ENCODE data around the gene MGP. TPM values are rescaled to one million over a fixed set of nuclear protein-coding genes. Genes with fewer than 3 reads are reported as not detected.

Gene MGP
- total RNA-seq, 1 experiment from 2014 or later = 4.8 TPM

DNA sequence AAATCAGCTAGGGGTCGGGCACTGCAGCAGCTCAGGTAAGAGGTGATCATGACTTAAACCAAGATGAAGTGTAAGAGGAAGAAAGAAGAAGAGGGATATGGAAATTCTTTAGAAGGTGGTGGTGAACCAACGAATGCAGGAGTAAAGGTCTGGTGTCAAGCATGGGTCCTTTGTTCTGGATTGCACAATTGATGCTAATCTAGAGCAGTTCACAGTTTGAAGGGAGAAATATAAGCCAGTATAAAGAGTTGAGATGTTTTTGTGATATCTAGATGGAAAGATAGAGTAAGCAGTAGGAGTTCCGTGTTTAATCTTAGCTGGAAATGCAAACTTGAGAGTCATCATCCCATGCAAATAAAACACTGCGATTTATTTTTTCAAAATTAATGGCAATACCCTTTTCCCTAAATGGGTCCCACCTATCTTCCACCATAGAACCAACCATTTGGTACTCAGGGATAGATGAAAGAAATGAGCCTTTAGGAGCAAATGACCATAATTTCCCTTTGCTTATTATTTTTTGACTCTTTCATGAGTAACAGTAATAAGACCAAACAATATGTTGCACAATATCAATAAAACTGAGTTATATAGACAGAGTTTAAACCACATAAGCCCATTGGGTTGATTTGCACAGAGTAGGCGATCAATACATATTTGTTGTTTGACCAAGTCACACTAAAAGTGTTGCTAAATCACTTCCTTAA is 15.0 kb upstream of the MGP start:
- H3K27me3 Mint-ChIP-seq (ENCODE audit: insufficient read depth, unreplicated experiment) = no peaks in the 10 kb centered on the region
- no peak overlapping the region for H3K27ac Mint-ChIP-seq (ENCODE audit: low read depth, unreplicated experiment)
- POLR2A ChIA-PET = interaction anchor here (0.7 kb wide), 1 partner anchor 97 kb away, joined by 3 read pairs; no protein-coding TSS in a partner anchor
- no peak overlapping the region for H3K4me3 Mint-ChIP-seq (ENCODE audit: unreplicated experiment)
- peaks cover 26% of the 10 kb centered on the region for H3K4me1 Mint-ChIP-seq (ENCODE audit: insufficient read depth, unreplicated experiment)
- intact Hi-C loops (cut with micrococcal nuclease) = no loop called here
- H3K9me3 Mint-ChIP-seq (ENCODE audit: unreplicated experiment) = no peaks in the 10 kb centered on the region
- CTCF ChIA-PET = interaction anchor here (1.3 kb wide), 1 partner anchor 12 kb away, joined by 3 read pairs; no protein-coding TSS in a partner anchor
- DNase-seq (ENCODE audit: unreplicated experiment) = no peak
- no peaks in the 10 kb centered on the region for H3K36me3 Mint-ChIP-seq (ENCODE audit: insufficient read depth, unreplicated experiment)
- no TSS peak for BruUV-seq (replicated peaks)
- TF ChIP-seq, protein P1, sequence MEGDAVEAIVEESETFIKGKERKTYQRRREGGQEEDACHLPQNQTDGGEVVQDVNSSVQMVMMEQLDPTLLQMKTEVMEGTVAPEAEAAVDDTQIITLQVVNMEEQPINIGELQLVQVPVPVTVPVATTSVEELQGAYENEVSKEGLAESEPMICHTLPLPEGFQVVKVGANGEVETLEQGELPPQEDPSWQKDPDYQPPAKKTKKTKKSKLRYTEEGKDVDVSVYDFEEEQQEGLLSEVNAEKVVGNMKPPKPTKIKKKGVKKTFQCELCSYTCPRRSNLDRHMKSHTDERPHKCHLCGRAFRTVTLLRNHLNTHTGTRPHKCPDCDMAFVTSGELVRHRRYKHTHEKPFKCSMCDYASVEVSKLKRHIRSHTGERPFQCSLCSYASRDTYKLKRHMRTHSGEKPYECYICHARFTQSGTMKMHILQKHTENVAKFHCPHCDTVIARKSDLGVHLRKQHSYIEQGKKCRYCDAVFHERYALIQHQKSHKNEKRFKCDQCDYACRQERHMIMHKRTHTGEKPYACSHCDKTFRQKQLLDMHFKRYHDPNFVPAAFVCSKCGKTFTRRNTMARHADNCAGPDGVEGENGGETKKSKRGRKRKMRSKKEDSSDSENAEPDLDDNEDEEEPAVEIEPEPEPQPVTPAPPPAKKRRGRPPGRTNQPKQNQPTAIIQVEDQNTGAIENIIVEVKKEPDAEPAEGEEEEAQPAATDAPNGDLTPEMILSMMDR (IDR thresholded peaks at IDR 0.05; ENCODE audit: unreplicated experiment) = no peak

DNA sequence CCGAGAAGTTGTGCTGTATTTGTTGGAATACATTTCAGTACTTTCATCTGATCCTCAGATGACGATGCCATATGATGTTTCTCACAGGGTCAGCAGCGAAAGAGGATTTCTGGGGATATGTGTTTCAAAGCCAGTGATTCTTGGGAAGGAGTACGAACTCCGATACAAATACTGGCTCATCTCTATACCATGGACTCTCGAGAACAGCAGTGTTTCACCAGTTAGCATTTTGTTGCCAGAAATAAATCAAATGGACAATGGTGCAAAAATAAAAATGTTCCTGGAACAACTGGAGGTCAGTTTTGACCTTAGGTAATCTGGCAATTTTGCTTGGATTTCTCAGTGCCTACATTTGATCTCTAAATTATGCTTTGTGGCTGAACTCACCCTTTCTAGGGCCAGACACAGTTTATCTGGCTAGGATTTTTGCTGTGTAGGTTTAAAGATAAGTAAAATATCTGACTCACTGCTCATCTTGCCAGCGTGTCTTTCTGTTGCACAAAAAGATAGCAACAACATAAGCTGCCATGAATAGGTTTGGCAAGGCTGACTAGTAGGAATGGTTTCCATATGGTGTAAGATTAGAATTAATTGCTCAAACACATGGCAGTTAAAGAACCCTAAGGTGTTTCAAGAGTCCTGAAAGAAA is 11.0 kb upstream of the MGP start:
- TF ChIP-seq, protein P1 (IDR thresholded peaks at IDR 0.05; ENCODE audit: unreplicated experiment) = no peak
- H3K27me3 Mint-ChIP-seq (ENCODE audit: insufficient read depth, unreplicated experiment) = no peaks in the 10 kb centered on the region
- H3K36me3 Mint-ChIP-seq (ENCODE audit: insufficient read depth, unreplicated experiment) = no peaks in the 10 kb centered on the region
- CTCF ChIA-PET = no interaction called here
- no TSS peak for BruUV-seq (replicated peaks)
- no peak overlapping the region for H3K4me3 Mint-ChIP-seq (ENCODE audit: unreplicated experiment)
- peak overlapping the region; percentile 75 for H3K27ac Mint-ChIP-seq (ENCODE audit: low read depth, unreplicated experiment)
- DNase-seq (ENCODE audit: unreplicated experiment) = peak; percentile 59
- POLR2A ChIA-PET = interaction anchor here (0.7 to 1.4 kb wide), 5 partner anchors 12 to 94 kb away, joined by 3 to 4 read pairs (median 3); no protein-coding TSS in a partner anchor
- no peaks in the 10 kb centered on the region for H3K9me3 Mint-ChIP-seq (ENCODE audit: unreplicated experiment)
- peaks cover 8% of the 10 kb centered on the region for H3K4me1 Mint-ChIP-seq (ENCODE audit: insufficient read depth, unreplicated experiment)
- intact Hi-C loops (cut with micrococcal nuclease) = no loop called here

DNA sequence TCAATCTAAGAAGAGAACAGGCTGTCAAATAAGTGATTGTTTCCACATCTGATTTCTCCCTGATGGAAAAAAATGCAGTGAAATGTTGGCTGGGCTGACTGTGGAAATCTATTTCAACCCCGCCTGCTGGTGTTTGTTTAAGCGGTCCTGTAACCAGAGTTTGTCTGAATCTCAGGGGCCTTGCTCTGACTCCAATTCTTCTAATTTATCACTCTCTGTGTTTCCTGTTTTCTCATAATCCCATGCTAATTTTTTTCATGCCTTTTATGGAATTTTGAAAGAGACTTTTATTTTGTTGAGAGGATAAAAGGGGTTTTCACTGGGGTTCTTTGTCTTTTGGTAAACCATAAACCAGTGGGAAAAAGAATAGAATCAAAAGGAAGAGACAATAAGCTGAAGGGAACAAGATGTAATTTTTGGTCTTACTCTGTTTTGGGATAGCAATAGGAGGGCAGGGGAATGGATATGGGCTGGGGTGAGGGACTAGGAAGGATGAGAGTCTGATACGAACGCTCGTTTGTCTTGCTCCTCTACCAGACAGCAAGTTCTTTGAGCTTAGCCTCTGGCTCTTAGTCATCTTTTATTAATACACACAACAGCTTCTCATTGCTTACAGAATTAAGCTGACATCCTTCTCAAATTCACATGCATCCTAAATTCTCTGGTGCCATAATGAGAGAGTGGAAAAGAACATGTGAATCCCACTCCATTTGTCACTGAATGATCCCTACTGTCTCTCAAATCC is 8.0 kb upstream of the MGP start:
- no peak overlapping the region for H3K27ac Mint-ChIP-seq (ENCODE audit: low read depth, unreplicated experiment)
- DNase-seq (ENCODE audit: unreplicated experiment) = no peak
- H3K4me1 Mint-ChIP-seq (ENCODE audit: insufficient read depth, unreplicated experiment) = peaks cover 8% of the 10 kb centered on the region
- H3K4me3 Mint-ChIP-seq (ENCODE audit: unreplicated experiment) = no peak overlapping the region
- intact Hi-C loops (cut with micrococcal nuclease) = no loop called here
- H3K27me3 Mint-ChIP-seq (ENCODE audit: insufficient read depth, unreplicated experiment) = peaks cover 1% of the 10 kb centered on the region
- ChIA-PET CTCF (interaction anchor here (0.6 to 1.8 kb wide), 4 partner anchors 46 to 107 kb away, joined by 3 to 10 read pairs (median 4); no protein-coding TSS in a partner anchor), POLR2A (interaction anchor here (1.9 kb wide), 1 partner anchor 9 kb away, joined by 9 read pairs; no protein-coding TSS in a partner anchor)
- no TSS peak for BruUV-seq (replicated peaks)
- no peaks in the 10 kb centered on the region for H3K36me3 Mint-ChIP-seq (ENCODE audit: insufficient read depth, unreplicated experiment)
- TF ChIP-seq, protein P1 (IDR thresholded peaks at IDR 0.05; ENCODE audit: unreplicated experiment) = no peak
- no peaks in the 10 kb centered on the region for H3K9me3 Mint-ChIP-seq (ENCODE audit: unreplicated experiment)
